Endothelial cell of umbilical vein (primary cell): Measurements from ENCODE around the gene MAP4K1. TPM values are rescaled to one million over a fixed set of nuclear protein-coding genes. Genes with fewer than 3 reads are reported as not detected.
A peak's percentile ranks its signal among the peaks of the same experiment; 100 is the strongest.

Experiments used
- BruUV-seq: library from RNA; stranded (reverse); fragments of 400-500 nt; replicated peaks from 2 replicates; lab custom pipeline; 2021; lab: Mats Ljungman, UMichigan
- CTCF ChIA-PET: fragments of 300-600, 350-600 bp; sonication (Branson Sonifier 250); formaldehyde crosslinking; loops from one replicate; lab custom pipeline; 2021; ENCODE audit warnings: antibody characterized with exemption, inconsistent platforms; lab: Charles Lee
- POLR2A ChIA-PET: fragments of 300-600, 350-600 bp; sonication (Branson Sonifier 250); formaldehyde crosslinking; loops from one replicate; lab custom pipeline; 2021; ENCODE audit warnings: antibody characterized with exemption, inconsistent platforms; lab: Charles Lee
- DNase-seq: peaks from one replicate; pipeline ENCODE4 v3.0.0-alpha.2; 2011; ENCODE audit warnings: low read depth, low spot score
- FAIRE-seq: peaks from 2 replicates; lab custom pipeline; 2011; peaks lifted over from hg19 to GRCh38; lab: Jason Lieb, UNC
- H2AFZ ChIP-seq: 2 replicates; pipeline ENCODE4 v1.6.0; 2012; ENCODE audit warnings: low read depth, low read length, control low read depth, inconsistent platforms
- H3K27ac ChIP-seq: 2 replicates; pipeline ENCODE4 v1.5.1; 2011; ENCODE audit warnings: low read depth, mild to moderate bottlenecking, control low read depth, low read length, moderate library complexity; ENCODE audit not compliant: insufficient read depth
- H3K27me3 ChIP-seq, 2 experiments: 2 replicates each; pipeline versions ENCODE4 v1.6.0 to v1.6.1; 2011; ENCODE audit warnings: low read length in 2 of 2, mixed read lengths in 1 of 2; ENCODE audit not compliant: control insufficient read depth in 2 of 2, insufficient read depth in 2 of 2
- H3K36me3 ChIP-seq, 2 experiments: 2 replicates in 1 of 2; 3 replicates in 1 of 2; pipeline ENCODE4 v1.5.1; 2011; ENCODE audit warnings: low read length in 2 of 2, mild to moderate bottlenecking in 1 of 2, moderate library complexity in 1 of 2; ENCODE audit not compliant: control insufficient read depth in 2 of 2, insufficient read depth in 2 of 2; ENCODE audit errors: extremely low read depth in 1 of 2
- H3K4me1 ChIP-seq: 3 replicates; pipeline ENCODE4 v1.5.1; 2011; ENCODE audit warnings: mild to moderate bottlenecking, low read length; ENCODE audit not compliant: control insufficient read depth, insufficient read depth; ENCODE audit errors: extremely low read depth
- H3K4me2 ChIP-seq: 2 replicates; pipeline ENCODE4 v1.6.1; 2011; ENCODE audit warnings: low read length, control low read depth, mixed read lengths; ENCODE audit not compliant: insufficient read depth
- H3K4me3 ChIP-seq, 3 experiments: fragments of 200-600 bp in 1 of 3; sonication (generic), shearing (Covaris generic) in 1 of 3; replicated peaks in 1 of 3; 2 replicates each; pipeline ENCODE4 v1.5.1; 2011 to 2016; ENCODE audit warnings: control low read depth in 3 of 3, low read length in 3 of 3, mild to moderate bottlenecking in 2 of 3, inconsistent platforms in 1 of 3, low read depth in 1 of 3, moderate library complexity in 1 of 3; ENCODE audit not compliant: insufficient read depth in 1 of 3
- H3K79me2 ChIP-seq: 2 replicates; pipeline ENCODE4 v1.6.0; 2012; ENCODE audit warnings: low read length, inconsistent platforms; ENCODE audit not compliant: control insufficient read depth, insufficient read depth
- H3K9ac ChIP-seq: replicated peaks from 2 replicates; pipeline ENCODE3; 2011; ENCODE audit warnings: low read length, control low read depth; ENCODE audit not compliant: insufficient read depth; ENCODE audit errors: extremely low read depth
- H3K9me1 ChIP-seq: replicated peaks from 3 replicates; pipeline ENCODE4 v1.6.0; 2011; ENCODE audit warnings: mild to moderate bottlenecking, low read length; ENCODE audit not compliant: control insufficient read depth, insufficient read depth; ENCODE audit errors: extremely low read depth
- H3K9me3 ChIP-seq: replicated peaks from 2 replicates; pipeline ENCODE4 v1.5.1; 2012; ENCODE audit warnings: low read length, inconsistent platforms; ENCODE audit not compliant: control insufficient read depth, insufficient read depth
- H4K20me1 ChIP-seq: replicated peaks from 2 replicates; pipeline ENCODE3; 2011; ENCODE audit warnings: mild to moderate bottlenecking, low read length; ENCODE audit not compliant: control insufficient read depth, insufficient read depth; ENCODE audit errors: extremely low read depth
- CTCF ChIP-seq, 2 donors: IDR thresholded peaks; 1 replicate in 1 of 2; 2 replicates in 1 of 2; pipeline ENCODE4 v1.5.1; 2011; ENCODE audit warnings: low read length in 2 of 2, mild to moderate bottlenecking in 2 of 2, moderate library complexity in 2 of 2, control low read depth in 1 of 2, inconsistent platforms in 1 of 2, low read depth in 1 of 2; ENCODE audit not compliant: insufficient read depth in 1 of 2; ENCODE audit errors: extremely low read depth in 1 of 2
- EZH2 ChIP-seq: IDR thresholded peaks from 2 replicates; pipeline ENCODE4 v1.6.1; 2012; ENCODE audit warnings: borderline replicate concordance, low read depth, mild to moderate bottlenecking, moderate library complexity, low read length, inconsistent platforms; ENCODE audit not compliant: severe bottlenecking
- FOS ChIP-seq: IDR thresholded peaks from 2 replicates; pipeline ENCODE4 v1.6.1; 2011; ENCODE audit warnings: mild to moderate bottlenecking, low read length, moderate library complexity, borderline replicate concordance; ENCODE audit not compliant: insufficient read depth
- GATA2 ChIP-seq: IDR thresholded peaks from 2 replicates; pipeline ENCODE4 v1.7.0; 2011; ENCODE audit warnings: low read depth, mild to moderate bottlenecking, moderate library complexity, mixed read lengths, low read length; ENCODE audit not compliant: insufficient read length, insufficient read depth
- MAX ChIP-seq: IDR thresholded peaks from 2 replicates; pipeline ENCODE4 v1.6.1; 2011; ENCODE audit not compliant: insufficient read depth, insufficient read length
- MYC ChIP-seq: IDR thresholded peaks from one replicate; pipeline ENCODE4 v1.6.1; 2011; ENCODE audit warnings: mild to moderate bottlenecking, low read depth, low read length
- POLR2A ChIP-seq: IDR thresholded peaks from 2 replicates; pipeline ENCODE4 v1.6.1; 2012; ENCODE audit warnings: low read depth, mild to moderate bottlenecking, control low read depth, low read length
- POLR2AphosphoS5 ChIP-seq: IDR thresholded peaks from 2 replicates; pipeline ENCODE4 v1.6.1; 2012; ENCODE audit warnings: low read depth, mild to moderate bottlenecking, control low read depth, low read length, moderate library complexity; ENCODE audit not compliant: insufficient read depth
- dilution Hi-C: fragments of 300-500 bp; cut with MboI; formaldehyde crosslinking; loops from one replicate; pipeline ENCODE4 v1.15.0; 2019; ENCODE audit warnings: low sequenced_read_pairs; ENCODE audit not compliant: extremely low pct_ligation_motif_present
- intact Hi-C: fragments of 100-400 bp; cut with micrococcal nuclease; formaldehyde crosslinking; loops from one replicate; pipeline ENCODE4 v1.10.0; 2022
- polyA plus RNA-seq, 4 experiments: library from polyadenylated mRNA; depleted of rRNA in 3 of 4; stranded (reverse) in 3 of 4; unstranded in 1 of 4; fragments of >200 nt; gene quantifications; 2 replicates each; pipeline versions ENCODE4 v1.2.1 to v1.2.3, GENCODE V29; 2011 to 2012; ENCODE audit warnings: missing spikeins in 1 of 4
- total RNA-seq: library from RNA; stranded (reverse); gene quantifications from 2 replicates; pipeline ENCODE4 v1.2.3, GENCODE V29; 2021

MAP4K1 gene
- total and polyA plus RNA-seq, 2 donors (not counting 3 experiments of a cell fraction or from before 2014, with no cell fraction given), result 0.12 to 1.6 TPM

GRCh38 chr19:38656171-38656981 is 38.6 kb upstream of the MAP4K1 start:
- Histone ChIP-seq H3K9me1 (no peaks in the 10 kb centered on the region), H3K36me3 (peaks cover 0 to 3% of the 10 kb centered on the region in 2 experiments), H3K4me2 (no peak overlapping the region), H3K79me2 (peaks cover 100% of the 10 kb centered on the region), H3K9me3 (no peaks in the 10 kb centered on the region), H3K4me3 (no peak overlapping the region), H3K9ac (no peak overlapping the region), H4K20me1 (no peaks in the 10 kb centered on the region), H2AFZ (no peak overlapping the region), H3K4me1 (peaks cover 80% of the 10 kb centered on the region), H3K27me3 (no peaks in the 10 kb centered on the region), H3K27ac (no peak overlapping the region)
- POLR2A ChIA-PET, result interaction anchor here (4.2 kb wide), 1 partner anchor 8 kb away, joined by 28 read pairs; the partner anchor contains the start of gene ACTN4
- no peak for DNase-seq
- FAIRE-seq, result no peak
- intact Hi-C loops (no loop called here), dilution Hi-C loops (no loop called here)
- no TSS peak for BruUV-seq
- CTCF ChIA-PET, result interaction anchor here (1.1 to 2.9 kb wide), 2 partner anchors 22 to 37 kb away, joined by 3 to 6 read pairs; no protein-coding TSS in a partner anchor
- TF ChIP-seq FOS, result no peak
- TF ChIP-seq POLR2AphosphoS5, result no peak
- TF ChIP-seq MYC, result no peak

GRCh38 chr19:38655148-38655824 is 37.5 kb upstream of the MAP4K1 start:
- Histone ChIP-seq H3K9me1 (no peaks in the 10 kb centered on the region), H3K36me3 (no peaks in the 10 kb centered on the region), H3K4me2 (peak overlapping the region; percentile 9), H3K27ac (peak overlapping the region; percentile 54), H3K9ac (peak overlapping the region; percentile 23), H3K4me3 (no peak overlapping the region), H3K79me2 (peaks cover 100% of the 10 kb centered on the region), H3K4me1 (peaks cover 86% of the 10 kb centered on the region), H3K9me3 (no peaks in the 10 kb centered on the region), H2AFZ (no peak overlapping the region), H3K27me3 (no peaks in the 10 kb centered on the region), H4K20me1 (no peaks in the 10 kb centered on the region)
- dilution Hi-C loops (no loop called here), intact Hi-C loops (no loop called here)
- BruUV-seq, result no TSS peak
- CTCF ChIA-PET, result interaction anchor here (1.1 to 1.4 kb wide), 2 partner anchors 18 to 21 kb away, joined by 3 to 4 read pairs; no protein-coding TSS in a partner anchor
- POLR2A ChIA-PET, result no interaction called here
- FAIRE-seq, result peak; percentile 12
- no peak for DNase-seq
- TF ChIP-seq CTCF (IDR thresholded peaks at IDR 0.05; ENCODE audit: extremely low read depth in 1 of 2, insufficient read depth in 1 of 2, low read depth in 1 of 2, low read length in 2 of 2), result no peak
- TF ChIP-seq MAX, result no peak
- no peak for TF ChIP-seq MYC
- no peak for TF ChIP-seq POLR2AphosphoS5
- no peak for TF ChIP-seq POLR2A
- no peak for TF ChIP-seq FOS
- no peak for TF ChIP-seq GATA2
- TF ChIP-seq EZH2, result no peak
